ENCODE results near the gene NAT10.

The NAT10 gene

DNA sequence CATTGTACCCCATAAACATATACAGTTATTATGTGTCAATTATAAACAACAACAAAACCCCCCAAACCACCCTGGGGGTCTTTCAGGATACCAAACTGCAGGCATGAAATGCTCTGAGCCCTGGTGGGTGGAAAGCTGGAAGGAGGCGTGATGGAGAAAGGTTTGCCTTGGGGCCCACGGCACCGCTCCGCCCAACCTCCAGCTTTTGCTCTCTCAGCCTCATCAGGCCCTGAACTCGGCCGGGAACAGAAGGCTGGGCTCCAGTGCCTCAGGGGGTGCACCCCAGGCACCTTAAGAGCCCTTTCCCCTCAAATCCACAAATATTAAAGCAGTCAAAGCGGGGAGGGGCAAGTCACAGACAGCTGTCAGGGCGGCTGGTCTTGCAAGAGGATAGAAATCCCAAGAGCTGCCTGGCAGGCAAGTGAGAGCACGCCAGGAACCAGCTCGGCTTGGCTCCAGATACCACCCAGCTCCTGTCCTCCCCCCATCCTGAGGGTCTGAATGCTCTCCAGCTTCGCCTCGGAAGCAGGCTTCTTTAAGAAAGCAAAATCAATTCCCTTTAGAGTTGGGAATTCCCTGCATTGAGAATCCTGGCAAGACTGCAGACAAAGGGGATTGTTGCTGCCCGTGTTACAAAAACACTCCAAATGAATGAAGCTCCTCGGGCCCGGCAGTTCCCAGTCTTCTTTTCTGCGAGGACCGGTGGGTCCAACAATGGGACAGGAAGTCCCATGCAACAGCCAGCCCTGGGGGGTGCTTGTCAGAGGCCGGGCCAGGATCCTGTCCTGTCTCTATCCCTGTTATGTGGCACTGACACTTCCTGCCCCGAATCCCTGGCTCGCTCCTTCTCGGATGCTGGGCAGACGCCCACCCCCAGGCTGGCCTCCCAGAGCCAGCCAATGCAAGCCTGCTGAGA lies 80.8 kb downstream of the NAT10 start:
- no peak overlapping the region for H3K4me3 ChIP-seq (ENCODE audit: low read length)
- peak; percentile 62 for DNase-seq (ENCODE audit: low read depth)
- TF ChIP-seq, protein P1, sequence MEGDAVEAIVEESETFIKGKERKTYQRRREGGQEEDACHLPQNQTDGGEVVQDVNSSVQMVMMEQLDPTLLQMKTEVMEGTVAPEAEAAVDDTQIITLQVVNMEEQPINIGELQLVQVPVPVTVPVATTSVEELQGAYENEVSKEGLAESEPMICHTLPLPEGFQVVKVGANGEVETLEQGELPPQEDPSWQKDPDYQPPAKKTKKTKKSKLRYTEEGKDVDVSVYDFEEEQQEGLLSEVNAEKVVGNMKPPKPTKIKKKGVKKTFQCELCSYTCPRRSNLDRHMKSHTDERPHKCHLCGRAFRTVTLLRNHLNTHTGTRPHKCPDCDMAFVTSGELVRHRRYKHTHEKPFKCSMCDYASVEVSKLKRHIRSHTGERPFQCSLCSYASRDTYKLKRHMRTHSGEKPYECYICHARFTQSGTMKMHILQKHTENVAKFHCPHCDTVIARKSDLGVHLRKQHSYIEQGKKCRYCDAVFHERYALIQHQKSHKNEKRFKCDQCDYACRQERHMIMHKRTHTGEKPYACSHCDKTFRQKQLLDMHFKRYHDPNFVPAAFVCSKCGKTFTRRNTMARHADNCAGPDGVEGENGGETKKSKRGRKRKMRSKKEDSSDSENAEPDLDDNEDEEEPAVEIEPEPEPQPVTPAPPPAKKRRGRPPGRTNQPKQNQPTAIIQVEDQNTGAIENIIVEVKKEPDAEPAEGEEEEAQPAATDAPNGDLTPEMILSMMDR (IDR thresholded peaks at IDR 0.05; ENCODE audit: insufficient read depth, low read depth, low read length, missing control alignments) = no peak

DNA sequence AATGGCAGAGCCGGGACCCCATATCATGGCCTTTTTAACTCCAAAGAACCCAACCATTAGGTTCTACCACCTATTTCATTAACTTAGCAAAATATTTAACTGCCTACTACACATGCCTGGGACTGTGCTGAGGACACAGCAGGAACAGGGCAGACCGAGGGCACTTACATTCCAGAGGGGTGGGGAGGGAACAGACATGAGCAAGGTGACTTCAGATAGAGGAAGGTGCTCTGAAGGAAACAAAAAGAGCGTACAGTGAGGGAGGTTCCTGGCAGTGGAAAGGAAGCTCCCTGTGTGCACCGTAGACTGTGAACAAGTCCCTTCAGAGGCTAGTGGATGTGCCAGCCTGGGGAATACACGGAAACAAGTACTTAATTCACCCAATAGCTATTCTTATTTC lies 82.8 kb downstream of the NAT10 start:
- no peak for DNase-seq (ENCODE audit: low read depth)
- TF ChIP-seq, protein P1 (IDR thresholded peaks at IDR 0.05; ENCODE audit: insufficient read depth, low read depth, low read length, missing control alignments) = no peak
- H3K4me3 ChIP-seq (ENCODE audit: low read length) = no peak overlapping the region

DNA sequence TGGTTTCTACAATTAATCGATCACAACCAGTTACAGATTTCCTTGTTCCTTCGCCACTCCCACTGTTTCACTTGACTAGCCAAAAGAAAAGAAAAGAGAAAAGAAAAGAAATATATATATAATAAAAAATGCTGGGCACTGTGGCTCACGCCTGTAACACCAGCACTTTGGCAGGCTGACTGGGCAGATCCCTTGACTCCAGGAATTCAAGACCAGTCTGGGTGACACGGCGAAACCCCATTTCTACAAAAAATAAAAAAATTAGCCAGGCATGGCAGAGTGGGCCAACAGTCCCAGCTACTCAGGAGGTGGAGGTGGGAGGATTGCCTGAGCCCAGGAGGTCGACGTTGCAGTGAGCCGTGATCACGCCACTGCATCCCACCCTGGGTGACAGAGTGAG lies 83.8 kb downstream of the NAT10 start:
- DNase-seq (ENCODE audit: low read depth) = no peak
- TF ChIP-seq, protein P1 (IDR thresholded peaks at IDR 0.05; ENCODE audit: insufficient read depth, low read depth, low read length, missing control alignments) = no peak
- H3K4me3 ChIP-seq (ENCODE audit: low read length) = no peak overlapping the region

DNA sequence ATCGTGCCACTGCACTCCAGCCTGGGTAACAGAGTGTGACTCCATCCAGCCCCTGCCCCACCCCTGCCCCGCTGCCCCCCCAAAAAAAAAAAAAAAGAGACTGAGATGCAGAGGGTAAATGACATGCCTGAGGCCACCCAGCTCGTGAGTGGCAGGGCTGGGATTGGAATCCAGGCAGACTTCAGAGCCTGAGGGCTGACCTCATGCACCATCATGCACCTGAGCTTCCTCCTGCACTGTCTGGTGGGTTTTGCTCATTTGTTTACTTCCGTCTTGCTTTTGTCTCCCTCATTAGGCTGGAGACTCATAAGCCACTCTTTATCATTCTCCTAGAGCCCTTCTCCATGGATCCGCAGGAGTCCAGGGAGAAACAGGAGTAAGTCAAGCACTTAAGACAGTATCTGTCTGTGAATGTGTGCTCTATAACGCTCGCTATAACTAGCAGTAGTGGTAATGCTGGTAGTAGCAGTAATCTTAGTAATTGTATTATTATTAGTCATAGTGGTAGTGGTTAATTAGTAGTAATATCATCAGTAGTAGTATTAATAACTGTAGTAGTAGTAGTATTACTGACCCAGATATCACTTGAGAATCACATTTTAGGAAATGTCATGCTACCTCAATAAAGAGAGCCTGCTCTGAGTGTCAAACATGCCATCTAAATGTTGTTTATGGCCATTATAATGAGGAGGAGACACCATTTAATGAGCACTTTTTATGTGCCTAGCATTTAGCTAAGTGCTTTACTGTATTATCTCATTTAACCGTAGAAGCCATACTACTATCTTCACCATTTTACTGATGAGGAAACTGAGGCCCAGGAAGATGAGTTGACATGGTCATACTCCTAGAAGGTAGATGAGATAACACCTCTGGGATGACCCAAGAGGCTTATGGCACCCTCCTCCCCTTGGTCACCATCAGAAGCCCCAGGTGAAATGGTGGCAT lies 85.0 kb downstream of the NAT10 start:
- TF ChIP-seq, protein P1 (IDR thresholded peaks at IDR 0.05; ENCODE audit: insufficient read depth, low read depth, low read length, missing control alignments) = no peak
- DNase-seq (ENCODE audit: low read depth) = no peak
- no peak overlapping the region for H3K4me3 ChIP-seq (ENCODE audit: low read length)

DNA sequence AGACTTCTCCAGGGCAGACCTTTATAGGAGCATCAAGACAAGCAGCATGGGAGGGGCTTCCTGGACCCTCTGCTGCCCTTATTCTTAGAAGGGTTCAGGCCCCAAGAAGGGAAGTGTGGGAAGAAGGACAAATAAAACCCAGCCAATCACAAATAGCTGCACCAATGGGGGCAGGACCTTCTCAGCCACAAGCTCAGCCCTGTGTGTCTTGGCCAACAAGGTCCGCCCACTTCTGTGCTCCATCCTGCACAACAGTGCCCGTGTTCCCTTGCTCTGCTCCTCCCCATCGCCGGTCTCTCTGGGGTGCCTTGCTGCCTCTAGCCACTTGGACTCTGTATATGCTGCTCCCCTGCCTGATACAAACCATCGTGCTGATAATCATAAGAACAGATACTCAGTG lies 86.1 kb downstream of the NAT10 start:
- no peak for DNase-seq (ENCODE audit: low read depth)
- no peak overlapping the region for H3K4me3 ChIP-seq (ENCODE audit: low read length)
- TF ChIP-seq, protein P1 (IDR thresholded peaks at IDR 0.05; ENCODE audit: insufficient read depth, low read depth, low read length, missing control alignments) = no peak

DNA sequence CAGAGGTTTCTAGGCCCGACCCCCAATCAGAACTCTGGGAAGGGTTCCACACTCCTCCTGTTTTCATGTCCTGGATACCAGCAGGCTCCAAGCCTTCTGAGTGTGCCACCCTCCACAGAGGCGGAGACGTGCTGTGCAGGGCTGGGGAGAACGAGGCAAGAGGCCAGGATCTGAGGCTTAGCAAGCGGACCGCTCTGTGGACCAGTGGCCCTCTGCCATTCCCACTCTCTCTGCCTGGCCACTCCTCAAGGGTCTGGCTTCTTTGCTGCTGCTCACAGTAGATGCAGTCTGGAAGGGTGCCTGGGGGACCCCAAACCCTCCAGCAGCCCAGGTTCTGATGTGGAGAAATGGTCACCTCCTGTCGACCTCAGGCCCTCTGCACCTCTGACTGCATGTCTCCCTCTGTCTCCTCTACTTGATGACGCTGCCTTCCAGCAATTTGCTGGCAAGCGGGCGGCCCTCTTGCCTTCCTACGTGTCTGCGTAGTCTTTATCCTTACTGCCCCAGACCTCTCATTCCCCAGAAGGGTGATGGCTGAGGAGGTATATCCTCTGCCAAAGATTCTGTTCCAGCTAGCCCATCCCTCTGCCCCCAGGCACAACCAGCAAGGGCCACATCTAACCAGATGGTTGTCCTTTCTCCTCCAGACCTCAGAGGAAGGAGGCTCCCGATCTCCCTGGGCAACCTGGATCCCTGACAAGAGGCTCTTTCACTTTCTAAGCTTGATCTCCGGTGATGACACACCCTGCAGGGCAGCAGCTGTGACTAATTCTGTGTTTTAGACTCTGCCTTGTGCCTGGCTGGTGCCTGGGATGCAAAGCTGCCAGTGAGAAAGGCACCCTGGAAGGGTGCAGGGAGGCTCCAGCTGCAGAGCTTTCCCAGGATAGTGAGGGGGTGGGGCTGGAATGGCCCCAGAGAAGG lies 87.3 kb downstream of the NAT10 start:
- H3K4me3 ChIP-seq (ENCODE audit: low read length) = no peak overlapping the region
- TF ChIP-seq, protein P1 (IDR thresholded peaks at IDR 0.05; ENCODE audit: insufficient read depth, low read depth, low read length, missing control alignments) = no peak
- peak; percentile 92 for DNase-seq (ENCODE audit: low read depth)
